ENCODE data around the gene RADIL. TPM values are rescaled to one million over a fixed set of nuclear protein-coding genes. Genes with fewer than 3 reads are reported as not detected.

Gene RADIL
- total and polyA plus RNA-seq, 9 of the 15 experiments (the other 6 are each of a cell fraction or from before 2014, with no cell fraction given), result 0.06 to 8.1 (median 1.9) TPM; not detected in 1

- no peak for TF ChIP-seq BRCA1 (IDR thresholded peaks at IDR 0.05)
- TF ChIP-seq BRCA1 (CRISPR knock-in tag; IDR thresholded peaks at IDR 0.05), result no peak
- TF ChIP-seq HDAC3 (IDR thresholded peaks at IDR 0.05; ENCODE audit: borderline replicate concordance, partially characterized antibody), result no peak
- TF ChIP-seq, protein P1, sequence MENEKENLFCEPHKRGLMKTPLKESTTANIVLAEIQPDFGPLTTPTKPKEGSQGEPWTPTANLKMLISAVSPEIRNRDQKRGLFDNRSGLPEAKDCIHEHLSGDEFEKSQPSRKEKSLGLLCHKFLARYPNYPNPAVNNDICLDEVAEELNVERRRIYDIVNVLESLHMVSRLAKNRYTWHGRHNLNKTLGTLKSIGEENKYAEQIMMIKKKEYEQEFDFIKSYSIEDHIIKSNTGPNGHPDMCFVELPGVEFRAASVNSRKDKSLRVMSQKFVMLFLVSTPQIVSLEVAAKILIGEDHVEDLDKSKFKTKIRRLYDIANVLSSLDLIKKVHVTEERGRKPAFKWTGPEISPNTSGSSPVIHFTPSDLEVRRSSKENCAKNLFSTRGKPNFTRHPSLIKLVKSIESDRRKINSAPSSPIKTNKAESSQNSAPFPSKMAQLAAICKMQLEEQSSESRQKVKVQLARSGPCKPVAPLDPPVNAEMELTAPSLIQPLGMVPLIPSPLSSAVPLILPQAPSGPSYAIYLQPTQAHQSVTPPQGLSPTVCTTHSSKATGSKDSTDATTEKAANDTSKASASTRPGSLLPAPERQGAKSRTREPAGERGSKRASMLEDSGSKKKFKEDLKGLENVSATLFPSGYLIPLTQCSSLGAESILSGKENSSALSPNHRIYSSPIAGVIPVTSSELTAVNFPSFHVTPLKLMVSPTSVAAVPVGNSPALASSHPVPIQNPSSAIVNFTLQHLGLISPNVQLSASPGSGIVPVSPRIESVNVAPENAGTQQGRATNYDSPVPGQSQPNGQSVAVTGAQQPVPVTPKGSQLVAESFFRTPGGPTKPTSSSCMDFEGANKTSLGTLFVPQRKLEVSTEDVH (IDR thresholded peaks at IDR 0.05; ENCODE audit: low read depth, partially characterized antibody), result peak; percentile 47
- TF ChIP-seq U2AF2 (optimal IDR thresholded peaks at IDR 0.05; ENCODE audit: low read depth, low read length), result no peak
- no peak for TF ChIP-seq SREBF1 (IDR thresholded peaks at IDR 0.05; ENCODE audit: borderline replicate concordance, low read depth, low read length)
- no peak for TF ChIP-seq NBN (IDR thresholded peaks at IDR 0.05; ENCODE audit: low read depth)
- no peak for TF ChIP-seq KLF6 (CRISPR knock-in tag; IDR thresholded peaks at IDR 0.05; ENCODE audit: borderline replicate concordance)
- TF ChIP-seq MYBL2 (IDR thresholded peaks at IDR 0.05; ENCODE audit: low read depth), result no peak
- TF ChIP-seq MYBL2 (CRISPR knock-in tag; IDR thresholded peaks at IDR 0.05; ENCODE audit: borderline replicate concordance), result no peak
- no peak for TF ChIP-seq FOXK1 (CRISPR knock-in tag; IDR thresholded peaks at IDR 0.05; ENCODE audit: borderline replicate concordance)
- peak; percentile 66 for TF ChIP-seq SMAD4 (CRISPR knock-in tag; conservative IDR thresholded peaks at IDR 0.05)
- TF ChIP-seq BMI1 (IDR thresholded peaks at IDR 0.05; ENCODE audit: low read length), result no peak
- no peak for TF ChIP-seq BRD4 (IDR thresholded peaks at IDR 0.05)
- no peak for TF ChIP-seq MCM5 (IDR thresholded peaks at IDR 0.05; ENCODE audit: low read depth)
- TF ChIP-seq HDGF (IDR thresholded peaks at IDR 0.05), result no peak
- no peak for TF ChIP-seq ZNF830 (CRISPR knock-in tag; IDR thresholded peaks at IDR 0.05)
- peak; percentile 34; the same call in 1 of the 2 replicates for TF ChIP-seq JUND (IDR thresholded peaks at IDR 0.05; ENCODE audit: borderline replicate concordance, low read depth, low read length)
- TF ChIP-seq JUND (tag; IDR thresholded peaks at IDR 0.05; ENCODE audit: borderline replicate concordance, low read depth, low read length), result no peak; the same call in 2 of the 3 replicates
- TF ChIP-seq ZFP30 (CRISPR knock-in tag; IDR thresholded peaks at IDR 0.05; ENCODE audit: borderline replicate concordance), result no peak
- TF ChIP-seq KLF16 (IDR thresholded peaks at IDR 0.05), result no peak
- TF ChIP-seq, protein P2, sequence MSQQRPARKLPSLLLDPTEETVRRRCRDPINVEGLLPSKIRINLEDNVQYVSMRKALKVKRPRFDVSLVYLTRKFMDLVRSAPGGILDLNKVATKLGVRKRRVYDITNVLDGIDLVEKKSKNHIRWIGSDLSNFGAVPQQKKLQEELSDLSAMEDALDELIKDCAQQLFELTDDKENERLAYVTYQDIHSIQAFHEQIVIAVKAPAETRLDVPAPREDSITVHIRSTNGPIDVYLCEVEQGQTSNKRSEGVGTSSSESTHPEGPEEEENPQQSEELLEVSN (IDR thresholded peaks at IDR 0.05; ENCODE audit: borderline replicate concordance in 1 of 2, extremely low read depth in 1 of 2, insufficient read depth in 1 of 2, insufficient read length in 1 of 2, low read depth in 1 of 2, low read length in 1 of 2, poor library complexity in 1 of 2, severe bottlenecking in 1 of 2), result peak; percentile 80 to 98
- TF ChIP-seq, protein P3, sequence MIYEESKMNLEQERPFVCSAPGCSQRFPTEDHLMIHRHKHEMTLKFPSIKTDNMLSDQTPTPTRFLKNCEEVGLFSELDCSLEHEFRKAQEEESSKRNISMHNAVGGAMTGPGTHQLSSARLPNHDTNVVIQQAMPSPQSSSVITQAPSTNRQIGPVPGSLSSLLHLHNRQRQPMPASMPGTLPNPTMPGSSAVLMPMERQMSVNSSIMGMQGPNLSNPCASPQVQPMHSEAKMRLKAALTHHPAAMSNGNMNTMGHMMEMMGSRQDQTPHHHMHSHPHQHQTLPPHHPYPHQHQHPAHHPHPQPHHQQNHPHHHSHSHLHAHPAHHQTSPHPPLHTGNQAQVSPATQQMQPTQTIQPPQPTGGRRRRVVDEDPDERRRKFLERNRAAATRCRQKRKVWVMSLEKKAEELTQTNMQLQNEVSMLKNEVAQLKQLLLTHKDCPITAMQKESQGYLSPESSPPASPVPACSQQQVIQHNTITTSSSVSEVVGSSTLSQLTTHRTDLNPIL (CRISPR knock-in tag; IDR thresholded peaks at IDR 0.05), result no peak
Observed at GRCh38 chr7:4883372-4884144, at the start of gene RADIL (continued).
